IMR-90 (cell line): ENCODE data around the gene TNNI2.

Experiments
- CEBPB ChIP-seq: IDR thresholded peaks from 2 replicates; pipeline ENCODE4 v1.6.1; 2012; ENCODE audit warnings: low read depth, low read length, improper control_type of control experiment
- POLR2A ChIP-seq: IDR thresholded peaks from 2 replicates; pipeline ENCODE4 v1.6.1; 2012; ENCODE audit warnings: mild to moderate bottlenecking, low read depth, low read length
- RAD21 ChIP-seq: IDR thresholded peaks from 2 replicates; pipeline ENCODE4 v1.6.1; 2012; ENCODE audit warnings: low read length, improper control_type of control experiment
- SMC3 ChIP-seq: fragments of 150-350 bp; IDR thresholded peaks from 2 replicates; pipeline ENCODE4 v1.6.1; 2016; ENCODE audit warnings: low read depth, mild to moderate bottlenecking, antibody characterized with exemption, low read length, moderate library complexity
- TF ChIP-seq, protein P1 (sequence below): conservative IDR thresholded peaks from 2 replicates; pipeline ENCODE4 v1.5.1; 2012; ENCODE audit warnings: mild to moderate bottlenecking, low read depth, low read length, improper control_type of control experiment

- TF ChIP-seq SMC3 (no peak), CEBPB (no peak), RAD21 (no peak), POLR2A (no peak)
- TF ChIP-seq, protein P1, sequence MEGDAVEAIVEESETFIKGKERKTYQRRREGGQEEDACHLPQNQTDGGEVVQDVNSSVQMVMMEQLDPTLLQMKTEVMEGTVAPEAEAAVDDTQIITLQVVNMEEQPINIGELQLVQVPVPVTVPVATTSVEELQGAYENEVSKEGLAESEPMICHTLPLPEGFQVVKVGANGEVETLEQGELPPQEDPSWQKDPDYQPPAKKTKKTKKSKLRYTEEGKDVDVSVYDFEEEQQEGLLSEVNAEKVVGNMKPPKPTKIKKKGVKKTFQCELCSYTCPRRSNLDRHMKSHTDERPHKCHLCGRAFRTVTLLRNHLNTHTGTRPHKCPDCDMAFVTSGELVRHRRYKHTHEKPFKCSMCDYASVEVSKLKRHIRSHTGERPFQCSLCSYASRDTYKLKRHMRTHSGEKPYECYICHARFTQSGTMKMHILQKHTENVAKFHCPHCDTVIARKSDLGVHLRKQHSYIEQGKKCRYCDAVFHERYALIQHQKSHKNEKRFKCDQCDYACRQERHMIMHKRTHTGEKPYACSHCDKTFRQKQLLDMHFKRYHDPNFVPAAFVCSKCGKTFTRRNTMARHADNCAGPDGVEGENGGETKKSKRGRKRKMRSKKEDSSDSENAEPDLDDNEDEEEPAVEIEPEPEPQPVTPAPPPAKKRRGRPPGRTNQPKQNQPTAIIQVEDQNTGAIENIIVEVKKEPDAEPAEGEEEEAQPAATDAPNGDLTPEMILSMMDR, result no peak
These were observed 7.0 kb downstream of the TNNI2 start for GRCh38 chr11:1845561-1846452.
